IMR-90 (cell line): ENCODE measurements around the gene SLN. TPM values are rescaled to one million over a fixed set of nuclear protein-coding genes. Genes with fewer than 3 reads are reported as not detected.

Experiments
- ATAC-seq: fragments of 200-7000 bp; cut with Tn5 transposase; 2 replicates; pipeline ENCODE4 v1.9.1; 2020; ENCODE audit warnings: low read depth, mild to moderate bottlenecking, moderate library complexity
- BruUV-seq: library from RNA; stranded (reverse); fragments of 400-500 nt; replicated peaks from 2 replicates; lab custom pipeline; 2021; lab: Mats Ljungman, UMichigan
- CTCF ChIA-PET: fragments of 300-600 bp; formaldehyde crosslinking; extraction: SDS; loops from one replicate; lab custom pipeline; 2021; ENCODE audit warnings: antibody characterized with exemption; lab: Yijun Ruan, JAX
- POLR2A ChIA-PET: fragments of 300-600 bp; sonication (Branson Sonifier 250); formaldehyde crosslinking; loops from one replicate; lab custom pipeline; 2022; ENCODE audit warnings: antibody characterized with exemption; ENCODE audit not compliant: unreplicated experiment; lab: Charles Lee
- DNase-seq: peaks from one replicate; pipeline ENCODE4 v3.0.0; 2013
- H2AFZ ChIP-seq: replicated peaks from 2 replicates; pipeline ENCODE3; 2013; ENCODE audit warnings: low read length, mild to moderate bottlenecking; ENCODE audit not compliant: poor library complexity
- H2AK5ac ChIP-seq: 2 replicates; pipeline ENCODE4 v1.6.1; 2013; ENCODE audit warnings: low read depth, low read length, inconsistent platforms
- H2AK9ac ChIP-seq: replicated peaks from 2 replicates; pipeline ENCODE3; 2013; ENCODE audit warnings: mild to moderate bottlenecking, low read depth, low read length, moderate library complexity; ENCODE audit not compliant: poor library complexity
- H2BK120ac ChIP-seq: 2 replicates; pipeline ENCODE4 v1.6.1; 2013; ENCODE audit warnings: low read depth, low read length, inconsistent platforms
- H2BK15ac ChIP-seq: 3 replicates; pipeline ENCODE4 v1.6.1; 2013; ENCODE audit warnings: low read depth, low read length, inconsistent platforms
- H2BK20ac ChIP-seq: 2 replicates; pipeline ENCODE4 v1.6.1; 2013; ENCODE audit warnings: low read depth, mild to moderate bottlenecking, inconsistent platforms, low read length, moderate library complexity
- H2BK5ac ChIP-seq: 2 replicates; pipeline ENCODE4 v1.6.1; 2013; ENCODE audit warnings: mild to moderate bottlenecking, low read depth, low read length, inconsistent platforms; ENCODE audit not compliant: poor library complexity, severe bottlenecking
- H3K14ac ChIP-seq: replicated peaks from 2 replicates; pipeline ENCODE4 v1.6.1; 2013; ENCODE audit warnings: low read depth, low read length, inconsistent platforms
- H3K18ac ChIP-seq: 2 replicates; pipeline ENCODE4 v1.6.1; 2013; ENCODE audit warnings: low read depth, low read length, control low read depth
- H3K23ac ChIP-seq: 2 replicates; pipeline ENCODE4 v1.6.1; 2013; ENCODE audit warnings: low read depth, low read length, inconsistent platforms
- H3K27ac ChIP-seq: 2 replicates; pipeline ENCODE4 v1.5.1; 2013; ENCODE audit warnings: mild to moderate bottlenecking, control low read depth, low read length; ENCODE audit not compliant: insufficient read depth
- H3K27me3 ChIP-seq: 2 replicates; pipeline ENCODE4 v1.6.1; 2013; ENCODE audit warnings: low read length; ENCODE audit not compliant: control insufficient read depth, insufficient read depth
- H3K36me3 ChIP-seq: 2 replicates; pipeline ENCODE4 v1.6.1; 2013; ENCODE audit warnings: low read length, mixed read lengths; ENCODE audit not compliant: control insufficient read depth, insufficient read depth
- H3K4ac ChIP-seq: 2 replicates; pipeline ENCODE4 v1.6.1; 2013; ENCODE audit warnings: low read depth, low read length, inconsistent platforms
- H3K4me1 ChIP-seq: 2 replicates; pipeline ENCODE4 v1.6.1; 2013; ENCODE audit warnings: low read length, mixed read lengths; ENCODE audit not compliant: control insufficient read depth, insufficient read depth
- H3K4me2 ChIP-seq: 2 replicates; pipeline ENCODE4 v1.6.1; 2013; ENCODE audit warnings: low read depth, mild to moderate bottlenecking, control low read depth, low read length, moderate library complexity
- H3K4me3 ChIP-seq: 2 replicates; pipeline ENCODE4 v1.5.1; 2013; ENCODE audit warnings: low read depth, mild to moderate bottlenecking, control low read depth, low read length, moderate library complexity; ENCODE audit not compliant: insufficient read depth
- H3K56ac ChIP-seq: 2 replicates; pipeline ENCODE4 v1.6.1; 2013; ENCODE audit warnings: low read length, inconsistent platforms; ENCODE audit not compliant: insufficient read depth; ENCODE audit errors: extremely low read depth
- H3K79me1 ChIP-seq, 2 experiments: 2 replicates each; pipeline ENCODE4 v1.6.1; 2013; ENCODE audit warnings: low read length in 2 of 2, inconsistent platforms in 1 of 2, low read depth in 1 of 2
- H3K9ac ChIP-seq: 2 replicates; pipeline ENCODE4 v1.6.1; 2013; ENCODE audit warnings: low read depth, low read length, control low read depth
- H3K9me1 ChIP-seq: 2 replicates; pipeline ENCODE4 v1.6.1; 2013; ENCODE audit warnings: low read length, inconsistent platforms; ENCODE audit not compliant: insufficient read depth
- H3K9me3 ChIP-seq: 2 replicates; pipeline ENCODE4 v1.6.1; 2013; ENCODE audit warnings: low read length; ENCODE audit not compliant: control insufficient read depth, insufficient read depth
- H4K20me1 ChIP-seq: 2 replicates; pipeline ENCODE4 v1.6.1; 2013; ENCODE audit warnings: low read length, inconsistent platforms; ENCODE audit not compliant: insufficient read depth
- H4K5ac ChIP-seq: 2 replicates; pipeline ENCODE4 v1.6.1; 2013; ENCODE audit warnings: mild to moderate bottlenecking, low read depth, low read length, control low read depth
- H4K8ac ChIP-seq, 2 experiments: 2 replicates each; pipeline ENCODE4 v1.6.1; 2013; ENCODE audit warnings: low read depth in 2 of 2, low read length in 2 of 2, control low read depth in 1 of 2, inconsistent platforms in 1 of 2
- H4K91ac ChIP-seq: 2 replicates; pipeline ENCODE4 v1.6.1; 2013; ENCODE audit warnings: low read depth, low read length, inconsistent platforms; ENCODE audit not compliant: insufficient read depth
- BHLHE40 ChIP-seq: fragments of 150-350 bp; IDR thresholded peaks from 2 replicates; pipeline ENCODE4 v1.6.1; 2016; ENCODE audit warnings: mild to moderate bottlenecking, low read depth, low read length
- CEBPB ChIP-seq: IDR thresholded peaks from 2 replicates; pipeline ENCODE4 v1.6.1; 2012; ENCODE audit warnings: low read depth, low read length, improper control_type of control experiment
- CHD1 ChIP-seq: IDR thresholded peaks from 2 replicates; pipeline ENCODE4 v1.6.1; 2012; ENCODE audit warnings: low read depth, low read length, improper control_type of control experiment
- CTCF ChIP-seq: conservative IDR thresholded peaks from 2 replicates; pipeline ENCODE4 v1.5.1; 2012; ENCODE audit warnings: mild to moderate bottlenecking, low read depth, low read length, improper control_type of control experiment
- ELK1 ChIP-seq: fragments of 150-350 bp; IDR thresholded peaks from 2 replicates; pipeline ENCODE4 v1.6.1; 2016; ENCODE audit warnings: low read depth, mild to moderate bottlenecking, low read length, moderate library complexity, borderline replicate concordance
- FOS ChIP-seq: fragments of 150-350 bp; IDR thresholded peaks from 2 replicates; pipeline ENCODE4 v1.6.1; 2016; ENCODE audit warnings: low read depth, low read length
- MAFK ChIP-seq: IDR thresholded peaks from 2 replicates; pipeline ENCODE4 v1.6.1; 2012; ENCODE audit warnings: low read depth, low read length, improper control_type of control experiment
- MXI1 ChIP-seq: IDR thresholded peaks from 2 replicates; pipeline ENCODE4 v1.6.1; 2012; ENCODE audit warnings: low read depth, mild to moderate bottlenecking, low read length, moderate library complexity, borderline replicate concordance
- NFE2L2 ChIP-seq: fragments of 150-350 bp; IDR thresholded peaks from 2 replicates; pipeline ENCODE4 v1.6.1; 2016; ENCODE audit warnings: low read depth, mild to moderate bottlenecking, low read length
- POLR2A ChIP-seq: IDR thresholded peaks from 2 replicates; pipeline ENCODE4 v1.6.1; 2012; ENCODE audit warnings: mild to moderate bottlenecking, low read depth, low read length
- RAD21 ChIP-seq: IDR thresholded peaks from 2 replicates; pipeline ENCODE4 v1.6.1; 2012; ENCODE audit warnings: low read length, improper control_type of control experiment
- RFX5 ChIP-seq: IDR thresholded peaks from 2 replicates; pipeline ENCODE4 v1.8.0; 2012; ENCODE audit warnings: low read depth, mild to moderate bottlenecking, low read length, moderate library complexity
- SMC3 ChIP-seq: fragments of 150-350 bp; IDR thresholded peaks from 2 replicates; pipeline ENCODE4 v1.6.1; 2016; ENCODE audit warnings: low read depth, mild to moderate bottlenecking, antibody characterized with exemption, low read length, moderate library complexity
- USF2 ChIP-seq: fragments of 150-350 bp; IDR thresholded peaks from 2 replicates; pipeline ENCODE4 v1.6.1; 2017; ENCODE audit warnings: mild to moderate bottlenecking, antibody characterized with exemption, low read length, low read depth
- WGBS, 2 experiments: methylation state at CpG; one replicate each; pipeline versions ENCODE4 v1.1.5 to v1.1.7; 2013; ENCODE audit warnings: missing lambda C conversion rate in 2 of 2; ENCODE audit not compliant: insufficient read length in 1 of 2; ENCODE audit errors: extremely low coverage in 2 of 2; 5-methylcytosine and 5-hydroxymethylcytosine counted together
- dilution Hi-C: fragments of 300-500 bp; cut with HindIII; formaldehyde crosslinking; loops from one replicate; pipeline ENCODE4 v1.14.3; 2018; ENCODE audit warnings: low sequenced_read_pairs; ENCODE audit not compliant: unreplicated experiment
- in situ Hi-C: fragments of 300-500 bp; cut with MboI; formaldehyde crosslinking; loops from 3 replicates; pipeline ENCODE4 v1.14.3; 2019; ENCODE audit warnings: low sequenced_read_pairs, inconsistent platforms, mixed read lengths
- intact Hi-C: fragments of 100-400 bp; cut with micrococcal nuclease; formaldehyde crosslinking; loops from 2 replicates; pipeline ENCODE4 v1.10.0; 2022
- polyA plus RNA-seq, 3 experiments: library from polyadenylated mRNA; depleted of rRNA; stranded (reverse); fragments of >200 nt; gene quantifications; 2 replicates each; pipeline ENCODE4 v1.2.3, GENCODE V29; 2012; ENCODE audit warnings: low replicate concordance in 1 of 3
- total RNA-seq: library from RNA; depleted of rRNA; stranded (reverse); fragments of >200 nt; gene quantifications from 2 replicates; pipeline ENCODE4 v1.2.3, GENCODE V29; 2012

The SLN gene
- total and polyA plus RNA-seq, 2 of the 4 experiments (the other 2 are of a cell fraction), result not detected

- Histone ChIP-seq H3K79me1 (no peaks in the 10 kb centered on the region), H3K9me1 (no peaks in the 10 kb centered on the region), H2AFZ (no peak overlapping the region), H2BK5ac (no peak overlapping the region), H2AK5ac (no peak overlapping the region), H3K9ac (no peak overlapping the region), H2BK15ac (no peak overlapping the region), H4K91ac (no peak overlapping the region), H3K23ac (no peak overlapping the region), H3K9me3 (no peaks in the 10 kb centered on the region), H3K4ac (no peak overlapping the region), H3K27me3 (peaks cover 6% of the 10 kb centered on the region), H3K4me3 (no peak overlapping the region), H3K4me2 (no peak overlapping the region), H4K20me1 (no peaks in the 10 kb centered on the region), H2AK9ac (no peak overlapping the region), H2BK20ac (no peak overlapping the region), H4K8ac (no peak overlapping the region), H3K14ac (no peak overlapping the region), H3K18ac (no peak overlapping the region), H3K36me3 (no peaks in the 10 kb centered on the region), H4K5ac (no peak overlapping the region), H3K27ac (no peak overlapping the region), H2BK120ac (no peak overlapping the region), H3K56ac (no peak overlapping the region), H3K4me1 (no peaks in the 10 kb centered on the region; the same call in 1 of the 2 replicates)
- BruUV-seq, result no TSS peak
- ATAC-seq (no peak), DNase-seq (no peak)
- in situ Hi-C loops, result no loop called here
- CTCF ChIA-PET, result no interaction called here
- 40% methylated on average over 1 of the region's 4 CpGs; no CpG with 5 or more reads in 1 of the 2 experiments for WGBS, 2 experiments
- POLR2A ChIA-PET, result no interaction called here
- no peak for TF ChIP-seq MAFK
- no peak for TF ChIP-seq RAD21
- no peak for TF ChIP-seq FOS
- no peak for TF ChIP-seq NFE2L2
- no peak for TF ChIP-seq RFX5
- no peak for TF ChIP-seq CHD1
- no peak for TF ChIP-seq SMC3
- TF ChIP-seq POLR2A, result no peak
- TF ChIP-seq CTCF, result no peak
- TF ChIP-seq BHLHE40, result no peak
- no peak for TF ChIP-seq MXI1
- no peak for TF ChIP-seq ELK1
- TF ChIP-seq CEBPB, result no peak
- no peak for TF ChIP-seq USF2
- dilution Hi-C loops, result no loop called here
- intact Hi-C loops, result no loop called here
These were observed 4.0 kb downstream of the SLN start for GRCh38 chr11:107707807-107708206.
